HG02798 (cell line): Measurements from ENCODE around the gene AIPL1.
"Not testable (repeated sequence)": the region's sequence is repeated elsewhere in the genome, so short reads cannot be mapped to it uniquely, and the experiment has no call there.

Experiments used
- ATAC-seq: cut with Tn5 transposase; IDR thresholded peaks from one replicate; pipeline ENCODE4 v1.9.1; 2021; ENCODE audit warnings: mild to moderate bottlenecking; ENCODE audit not compliant: unreplicated experiment, poor library complexity

Gene AIPL1, protein sequence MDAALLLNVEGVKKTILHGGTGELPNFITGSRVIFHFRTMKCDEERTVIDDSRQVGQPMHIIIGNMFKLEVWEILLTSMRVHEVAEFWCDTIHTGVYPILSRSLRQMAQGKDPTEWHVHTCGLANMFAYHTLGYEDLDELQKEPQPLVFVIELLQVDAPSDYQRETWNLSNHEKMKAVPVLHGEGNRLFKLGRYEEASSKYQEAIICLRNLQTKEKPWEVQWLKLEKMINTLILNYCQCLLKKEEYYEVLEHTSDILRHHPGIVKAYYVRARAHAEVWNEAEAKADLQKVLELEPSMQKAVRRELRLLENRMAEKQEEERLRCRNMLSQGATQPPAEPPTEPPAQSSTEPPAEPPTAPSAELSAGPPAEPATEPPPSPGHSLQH

DNA sequence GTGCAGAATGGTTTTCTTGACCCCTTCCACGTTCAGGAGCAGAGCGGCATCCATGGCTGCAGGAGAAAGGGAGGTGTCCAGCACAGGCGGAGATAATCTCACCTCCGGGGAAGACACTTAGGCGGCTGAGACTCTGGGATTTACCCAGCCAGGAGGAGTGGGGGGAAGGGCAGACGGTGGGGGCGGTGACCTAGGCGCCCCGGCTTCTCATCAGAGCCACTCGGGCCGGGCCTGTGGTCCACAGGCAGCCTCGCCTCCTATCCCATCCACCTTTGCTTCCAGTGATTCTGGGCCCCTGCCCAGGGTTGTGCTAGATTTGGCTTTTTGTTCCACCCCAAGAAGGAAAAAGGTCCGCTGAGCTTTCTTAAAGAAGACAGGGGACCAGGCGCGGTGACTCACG, at the start of gene AIPL1:
TSS of gene AIPL1 (minus strand) at position 71 of the 400 bp plus-strand sequence. CDS start at position 54, 17 bp downstream.
- ATAC-seq = no peak

DNA sequence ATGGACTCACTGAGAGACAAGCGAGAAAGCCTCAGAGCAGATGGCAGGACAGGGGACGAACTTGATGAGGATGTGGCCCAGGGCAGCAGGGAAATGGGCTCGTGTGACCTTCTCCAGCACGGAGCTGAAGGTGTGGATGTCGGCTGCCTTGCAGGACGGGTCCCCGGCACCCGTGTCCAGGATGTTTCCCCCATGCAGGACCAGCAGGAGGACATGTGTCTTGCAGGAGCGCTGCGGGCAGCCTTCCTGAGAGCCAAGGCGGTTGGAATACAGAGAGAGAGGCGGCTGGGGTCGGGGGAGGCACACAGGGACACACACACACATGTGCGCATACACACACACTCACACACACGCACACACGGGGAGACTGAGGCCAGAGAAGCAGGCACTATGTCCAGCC, 48.6 kb upstream of the AIPL1 start:
- ATAC-seq = no peak

DNA sequence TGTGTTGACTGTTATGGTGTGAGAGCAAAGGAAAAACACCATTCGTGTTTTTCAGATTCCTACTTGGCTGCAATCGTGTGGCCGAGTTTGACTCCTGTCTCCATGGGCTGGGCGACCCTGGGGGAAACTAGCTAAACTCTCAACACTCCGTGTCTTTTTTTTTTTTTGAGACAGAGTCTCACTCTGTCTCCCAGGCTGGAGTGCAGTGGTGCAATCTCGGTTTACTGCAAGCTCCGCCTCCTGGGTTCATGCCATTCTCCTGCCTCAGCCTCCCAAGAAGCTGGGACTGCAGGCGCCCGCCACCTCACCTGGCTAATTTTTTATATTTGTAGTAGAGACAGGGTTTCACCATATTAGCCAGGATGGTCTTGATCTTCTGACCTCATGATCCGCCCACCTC, 47.9 kb upstream of the AIPL1 start:
- not testable (repeated sequence) for ATAC-seq

DNA sequence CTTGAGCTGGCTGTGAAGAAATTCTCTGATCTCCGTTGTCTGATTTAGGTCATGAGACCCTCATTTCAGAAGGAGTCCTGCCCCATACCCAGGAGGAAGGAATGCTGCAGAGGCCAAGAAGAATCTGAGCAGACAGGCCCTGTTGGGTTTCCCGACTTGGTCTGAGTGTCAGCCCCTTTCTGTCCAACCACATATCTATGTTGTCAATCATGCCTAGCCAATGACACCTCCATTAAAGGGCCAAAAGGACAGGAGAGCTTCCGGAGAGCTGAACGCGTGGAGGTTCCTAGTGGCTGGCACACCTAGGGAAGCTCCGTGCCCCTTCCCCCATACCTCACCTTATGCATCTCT, 47.2 kb upstream of the AIPL1 start:
- ATAC-seq = no peak

DNA sequence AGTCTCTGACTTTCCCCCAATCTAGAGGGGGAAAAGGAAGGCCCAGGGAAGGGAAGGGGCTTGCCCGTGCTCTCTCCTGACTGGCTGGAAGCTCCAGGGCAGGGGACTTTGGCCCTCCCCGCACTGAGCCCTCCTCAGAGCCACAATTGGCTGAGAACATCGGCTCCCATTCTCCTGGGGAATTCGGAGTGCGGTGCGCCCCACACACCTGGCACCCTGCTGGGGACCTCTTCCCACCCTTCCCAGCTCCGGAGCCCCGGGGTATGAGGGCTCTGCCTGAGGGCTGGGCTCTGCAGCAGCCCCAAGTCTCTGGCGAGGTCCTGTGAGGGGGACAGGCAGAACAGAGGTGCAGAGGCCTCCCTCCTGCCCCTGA, 45.4 kb upstream of the AIPL1 start:
- ATAC-seq = no peak

DNA sequence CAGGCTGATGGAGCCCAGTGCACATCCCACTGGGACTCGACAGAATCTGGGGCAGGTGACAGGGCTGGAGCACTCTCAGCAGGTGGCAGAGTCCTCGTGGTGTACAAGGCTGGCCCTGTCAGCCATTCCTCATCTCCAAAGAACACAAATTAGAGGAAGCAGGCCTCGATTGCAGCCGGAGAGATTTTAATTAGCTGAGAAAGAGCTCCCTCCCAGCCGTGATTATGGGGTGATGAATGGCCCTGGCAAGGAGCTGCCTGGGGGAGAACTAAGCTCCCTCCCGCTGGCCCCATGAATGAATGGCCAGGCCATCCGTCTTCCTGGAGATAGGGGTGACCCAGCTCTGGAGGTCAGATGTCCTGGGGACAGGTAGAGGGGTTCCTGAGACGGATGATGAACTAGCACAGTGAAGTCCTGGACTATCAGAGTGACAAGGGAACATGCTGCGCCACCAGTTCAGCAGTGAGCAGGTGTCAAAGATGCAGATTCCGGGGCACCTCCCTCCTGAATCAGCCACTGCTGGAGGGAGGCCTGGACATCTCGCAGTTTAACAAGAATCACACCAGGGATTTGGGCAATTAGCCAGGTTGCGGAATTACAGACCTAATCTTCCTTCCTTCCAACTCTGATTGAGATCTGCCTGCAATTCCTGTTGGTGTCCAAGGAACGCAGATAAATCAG, 44.8 kb upstream of the AIPL1 start:
- ATAC-seq = no peak

DNA sequence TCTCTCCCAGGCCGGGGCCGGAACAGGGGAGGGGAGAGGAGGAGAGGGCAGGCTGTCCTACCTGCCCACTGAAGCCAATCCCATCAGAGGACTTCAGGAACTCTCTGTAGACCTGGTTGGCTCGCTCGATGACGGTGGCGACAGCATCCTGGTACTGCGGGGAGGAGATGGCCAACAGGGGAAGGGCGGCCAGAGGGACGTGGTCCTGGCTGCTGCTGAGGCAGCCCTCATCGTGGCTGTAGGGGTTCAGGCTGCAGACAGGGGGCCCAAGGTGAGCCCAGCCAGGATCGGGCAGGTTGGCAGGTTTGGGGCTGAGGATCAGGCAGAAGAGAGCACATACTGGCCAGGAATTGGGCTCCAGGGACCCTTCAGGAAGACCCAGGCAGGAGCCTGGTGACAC, 43.6 kb upstream of the AIPL1 start:
- no peak for ATAC-seq

DNA sequence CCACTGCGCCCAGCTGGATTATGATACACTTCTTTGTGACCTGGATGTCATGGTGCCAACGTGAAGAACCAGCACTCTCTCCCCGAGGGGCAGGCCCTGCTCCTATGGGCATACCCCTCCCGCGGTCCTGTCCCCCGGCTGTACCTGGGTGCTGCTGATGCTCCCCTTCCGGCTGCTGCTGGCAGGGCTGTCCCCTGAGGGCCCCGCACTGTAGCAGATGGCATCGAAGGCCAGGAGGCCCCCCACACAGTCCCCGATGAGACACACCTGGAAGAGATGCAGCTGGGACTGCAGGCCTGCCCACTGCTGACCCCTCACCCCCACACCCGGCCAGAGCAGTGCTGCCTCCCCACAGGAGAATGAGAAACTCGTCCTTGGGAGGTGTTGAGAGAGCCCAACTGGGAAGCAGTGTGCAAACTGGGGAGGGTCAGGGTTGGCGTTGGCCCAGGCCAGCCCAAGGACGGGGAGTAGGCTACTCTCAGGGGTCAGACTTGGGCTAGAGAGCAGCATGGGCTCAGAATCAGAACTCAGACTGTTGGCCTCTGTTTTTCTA, 43.0 kb upstream of the AIPL1 start:
- no peak for ATAC-seq

DNA sequence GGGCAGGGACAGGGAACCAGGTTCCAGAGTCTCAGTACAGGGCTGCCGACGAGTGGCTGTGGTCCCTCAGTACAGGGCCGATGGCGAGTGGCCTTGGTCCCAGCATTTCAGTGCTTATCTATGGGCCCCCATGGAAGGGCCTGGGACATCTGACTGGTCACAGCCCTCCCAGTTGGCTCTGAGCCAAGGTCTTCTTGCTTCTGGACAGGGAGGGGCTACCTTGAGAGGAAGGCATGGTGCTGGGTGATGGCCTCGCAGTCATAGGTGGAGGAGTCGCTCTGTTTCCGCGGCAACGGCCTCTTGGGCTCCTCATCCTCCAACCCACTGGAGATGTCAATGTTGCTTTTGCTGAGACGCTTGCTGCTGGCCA, 41.9 kb upstream of the AIPL1 start:
- ATAC-seq = no peak

DNA sequence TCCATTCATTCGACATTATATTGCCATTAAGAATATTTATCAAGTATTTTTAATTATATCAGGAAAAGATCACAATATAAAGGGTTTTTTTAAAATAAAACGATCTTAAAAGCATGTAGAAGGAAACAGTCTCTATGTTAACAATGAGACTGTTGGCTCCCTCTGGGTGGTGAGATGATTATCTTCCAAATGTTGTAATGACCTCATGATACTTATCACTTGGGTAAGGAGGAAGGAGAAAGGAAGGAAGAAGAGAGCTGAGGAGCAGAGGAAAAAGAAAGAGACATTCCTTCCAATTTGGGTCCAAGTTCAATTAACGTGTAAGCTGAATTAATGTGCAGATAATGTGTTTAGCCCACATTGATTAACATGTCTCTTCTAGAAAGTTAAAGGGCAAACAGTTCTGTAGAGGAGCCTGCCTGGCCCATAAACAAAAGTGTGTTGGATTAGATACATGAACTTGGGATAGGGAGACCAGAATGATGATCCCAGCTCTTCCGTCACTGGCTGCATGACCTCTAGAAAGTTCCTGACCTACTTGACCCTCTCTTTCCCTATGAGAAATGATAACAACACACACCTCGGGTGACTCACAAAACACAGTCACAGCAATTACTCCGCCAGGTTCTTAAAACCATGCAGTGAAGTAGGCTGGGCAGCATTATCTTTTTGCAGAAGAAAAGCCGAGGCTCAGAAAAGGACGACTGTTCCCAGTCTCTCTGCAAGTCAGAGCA, 41.3 kb upstream of the AIPL1 start:
- no peak for ATAC-seq

DNA sequence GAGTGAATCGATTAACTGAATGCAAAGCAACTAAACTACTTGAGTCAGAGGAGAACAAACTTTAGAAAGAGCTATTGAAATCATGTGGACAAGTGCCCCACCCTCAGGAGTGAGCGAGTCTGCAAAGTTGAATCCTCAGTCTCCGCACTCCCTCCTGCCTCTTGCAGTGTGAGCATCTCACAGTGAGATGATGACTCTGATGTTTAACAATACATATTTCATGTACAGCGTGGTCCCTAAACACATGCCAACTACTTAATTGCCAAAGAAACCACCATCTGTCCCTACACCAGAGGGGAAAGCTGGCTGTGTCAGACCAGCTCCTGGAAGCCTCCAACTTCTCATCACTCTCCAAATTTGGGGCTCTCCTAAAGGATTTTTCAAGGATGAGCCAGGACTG, 40.5 kb upstream of the AIPL1 start:
- no peak for ATAC-seq

DNA sequence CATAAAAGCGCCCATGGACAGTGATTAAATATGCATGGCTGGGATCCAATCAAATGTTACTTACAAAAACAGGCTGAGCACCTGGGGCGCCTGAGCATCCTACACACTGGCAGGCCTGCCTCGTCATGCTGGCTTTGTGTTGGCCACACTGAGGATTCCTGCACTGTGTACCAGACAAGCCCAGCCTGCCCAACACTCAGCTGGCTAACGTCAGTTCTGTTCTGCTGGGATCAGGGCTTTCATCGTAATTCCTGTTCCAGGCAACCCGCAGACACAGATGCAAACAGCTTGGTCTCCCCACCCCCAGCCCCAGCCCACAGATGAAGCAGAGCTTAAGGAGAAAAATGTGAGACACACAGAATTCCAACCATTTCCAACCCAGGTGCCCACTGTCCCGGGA, 40.0 kb upstream of the AIPL1 start:
- no peak for ATAC-seq

DNA sequence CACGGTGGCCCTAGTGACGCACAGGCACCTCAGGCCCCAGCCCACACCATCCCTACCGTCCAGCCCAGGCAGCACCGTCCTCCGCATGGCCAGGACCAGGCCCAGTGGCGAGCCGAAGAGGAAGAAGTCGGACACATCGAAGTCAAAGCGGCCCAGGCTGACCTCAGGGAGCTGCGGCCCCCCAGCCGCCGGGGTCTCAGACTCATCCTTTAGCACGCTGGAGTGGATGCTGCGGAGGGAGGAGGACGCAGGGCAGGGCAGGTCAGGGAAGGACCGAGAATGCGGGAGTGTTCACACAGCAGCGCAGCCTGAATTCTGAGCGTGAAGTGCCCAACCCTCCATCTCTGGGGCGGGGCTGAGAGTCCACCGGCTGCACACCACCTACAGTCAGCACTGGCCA, 39.5 kb upstream of the AIPL1 start:
- ATAC-seq = no peak

DNA sequence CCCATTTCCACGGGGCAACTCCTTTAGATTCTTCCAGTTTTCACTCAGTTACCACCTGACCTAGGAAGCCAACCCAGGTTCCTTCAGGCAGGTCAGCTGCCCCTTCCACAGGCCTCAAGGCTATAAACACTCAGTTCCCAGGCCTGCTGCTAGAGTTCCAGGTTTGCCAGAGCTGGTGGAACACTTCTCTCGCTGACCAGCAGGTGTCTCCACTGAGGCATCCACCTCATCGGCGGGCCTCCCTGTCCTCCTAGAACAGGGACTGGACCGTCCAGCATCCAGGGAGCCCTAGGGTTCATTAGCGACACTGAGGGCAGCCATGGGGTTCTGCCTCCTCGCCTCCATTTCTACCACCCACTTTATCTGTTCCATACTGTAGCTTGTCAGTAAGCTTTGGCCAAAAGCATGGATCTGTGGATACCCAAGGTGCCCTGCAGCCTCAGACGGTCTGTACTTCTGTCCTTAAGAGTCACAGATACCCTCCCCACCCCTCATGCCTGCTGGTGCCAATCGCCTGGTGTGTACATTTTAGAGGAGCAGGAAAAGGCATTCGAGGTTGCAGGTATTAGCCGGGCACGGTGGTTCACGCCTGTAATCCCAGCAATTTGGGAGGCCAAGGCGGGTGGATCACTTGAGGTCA, 38.3 kb upstream of the AIPL1 start:
- no peak for ATAC-seq

DNA sequence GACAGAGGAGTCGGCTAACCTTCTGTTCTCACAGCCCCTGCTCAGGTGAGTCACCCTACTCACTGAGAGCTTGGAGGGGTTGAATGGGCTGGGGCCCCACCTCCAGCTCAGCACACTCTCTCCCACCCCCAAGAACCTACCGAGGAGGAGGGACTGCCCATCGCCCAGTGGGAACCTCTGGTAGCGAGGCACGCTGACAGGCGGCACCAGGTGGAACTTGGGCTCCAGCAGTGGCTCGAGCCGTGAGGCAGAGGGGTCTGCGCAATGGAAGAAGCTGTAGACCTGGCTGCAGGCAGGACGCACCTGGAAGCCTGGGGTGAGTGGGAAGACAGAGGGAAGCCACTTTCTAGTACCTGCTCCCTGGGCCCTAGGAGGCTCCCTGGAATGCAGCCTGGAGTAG, 37.6 kb upstream of the AIPL1 start:
- ATAC-seq = no peak

DNA sequence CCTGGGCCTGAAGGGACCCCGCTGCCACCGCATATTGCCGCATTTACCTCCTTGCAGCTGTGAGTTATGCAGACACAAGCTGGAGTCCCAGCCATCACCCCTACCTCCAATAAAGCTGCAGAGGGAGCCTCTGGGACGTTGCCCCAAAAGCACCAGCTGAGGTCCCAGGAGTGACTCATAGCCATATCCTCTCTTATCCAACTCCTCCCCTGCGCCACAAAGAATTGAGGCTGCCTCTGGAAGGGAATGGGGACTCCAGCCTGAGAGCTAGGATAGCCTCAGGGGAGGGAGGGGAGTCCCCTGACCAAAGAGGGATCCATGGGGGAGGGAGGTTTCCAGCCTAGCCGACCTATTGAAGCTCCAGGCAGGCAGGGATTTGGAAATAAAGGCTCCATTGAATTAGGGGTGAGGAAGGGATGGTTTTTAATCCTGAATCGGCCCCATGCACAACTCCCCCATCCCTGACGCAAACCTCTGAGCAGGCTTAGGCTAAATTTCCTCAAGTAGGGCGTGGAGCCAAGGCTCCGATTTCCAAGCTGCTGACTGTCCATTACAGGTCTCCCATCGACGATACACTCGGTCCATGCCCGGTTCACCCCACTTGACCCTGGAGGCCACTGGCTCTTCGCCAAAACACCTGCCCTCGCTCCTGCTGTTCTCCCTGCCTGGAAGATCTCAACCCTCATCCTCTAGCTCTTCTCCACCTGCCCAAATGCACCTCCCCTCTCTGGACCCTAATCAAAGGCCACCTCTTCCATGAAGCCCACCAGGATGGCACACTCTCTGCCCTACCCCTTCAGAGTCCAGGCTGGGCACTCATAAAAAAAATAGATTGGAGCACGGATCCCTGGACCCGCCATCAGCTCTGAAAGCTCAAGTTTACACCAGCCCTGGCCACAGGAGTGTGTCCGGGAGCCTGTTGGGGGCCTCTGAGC, 36.9 kb upstream of the AIPL1 start:
- no peak for ATAC-seq

DNA sequence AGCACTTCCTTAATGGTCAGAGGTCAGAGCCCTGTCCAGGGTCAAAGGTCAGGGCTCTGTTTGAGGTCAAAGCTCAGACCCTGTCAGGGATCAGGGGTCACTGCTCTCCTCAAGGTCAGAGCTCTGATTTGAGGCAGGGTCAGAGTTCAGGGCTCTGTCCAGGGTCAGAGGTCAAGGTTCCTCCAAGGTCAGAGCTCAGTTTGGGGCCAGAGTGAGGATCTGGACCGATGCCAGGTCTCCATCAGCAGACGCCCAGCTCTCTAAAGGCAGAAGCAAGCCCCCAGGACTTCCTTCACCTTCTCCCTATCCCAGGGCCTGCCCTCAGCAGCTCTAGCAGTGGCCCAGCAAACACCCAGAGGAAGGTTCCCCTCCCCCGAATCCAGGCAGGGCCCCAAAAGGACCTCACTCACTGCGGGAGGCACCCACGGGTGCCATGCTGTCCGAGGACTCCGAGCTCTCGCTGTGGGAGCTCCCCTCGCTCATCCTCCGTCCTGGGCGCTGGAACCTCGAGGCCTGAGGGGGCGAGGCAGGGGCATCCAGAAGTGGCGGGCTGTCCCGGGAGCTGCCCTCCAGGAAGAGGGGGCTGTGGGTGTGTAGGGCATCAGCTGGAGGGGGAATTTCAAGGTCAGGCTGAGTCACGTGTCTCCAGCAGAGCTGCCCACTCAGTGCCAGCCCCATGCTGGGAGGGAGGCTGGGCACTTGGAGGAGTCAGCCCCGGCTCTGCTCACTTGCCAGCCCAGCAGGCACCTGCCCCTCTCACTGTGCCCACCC, 36.0 kb upstream of the AIPL1 start:
- ATAC-seq = no peak

DNA sequence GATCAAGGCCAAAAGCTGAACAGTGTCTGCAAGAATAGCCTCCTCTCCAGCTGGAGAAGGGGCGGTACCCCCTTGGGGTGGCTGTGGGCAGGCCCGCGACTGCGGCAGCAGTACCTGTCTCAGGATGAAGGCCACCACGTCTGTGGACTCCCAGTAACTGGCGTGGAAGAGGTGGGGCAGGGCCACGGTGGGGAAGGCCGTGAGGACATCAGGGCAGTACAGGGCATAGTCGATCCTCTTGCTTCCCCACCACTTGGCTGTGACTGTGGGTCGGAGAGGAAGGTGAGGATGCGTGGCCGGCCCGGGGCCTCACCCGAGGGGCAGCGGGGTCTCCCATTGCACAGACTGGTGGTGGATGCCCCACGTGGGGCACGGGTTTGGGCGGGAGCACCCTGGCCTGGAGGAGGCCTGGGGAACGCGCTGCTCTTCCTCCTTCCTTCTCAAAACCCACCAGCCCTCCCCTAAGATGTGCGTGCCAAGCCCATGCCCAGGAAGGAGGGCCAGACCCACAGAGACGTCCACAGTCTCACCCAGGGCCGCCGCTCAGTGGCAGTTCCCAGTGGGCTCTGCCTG, 35.3 kb upstream of the AIPL1 start:
- ATAC-seq = no peak
